WTC11 (cell line): Measurements from ENCODE around the gene IL1RAP.

ENCODE experiments used
- CTCF ChIP-seq: fragments of 200-600 bp; IDR thresholded peaks from 2 replicates; pipeline ENCODE4 v1.8.0; 2022; ENCODE audit warnings: antibody characterized with exemption
- SMAD3 ChIP-seq: sonication (generic); formaldehyde crosslinking; IDR thresholded peaks from 2 replicates; pipeline ENCODE4 v1.8.0; 2022; ENCODE audit warnings: missing genetic modification reagents, mild to moderate bottlenecking, borderline replicate concordance

GRCh38 chr3:190496859-190497258 is 17.0 kb upstream of the IL1RAP start:
- no peak for TF ChIP-seq SMAD3 (CRISPR knock-in tag)
- no peak for TF ChIP-seq CTCF
